T-helper 2 cell treated with Interferon-gamma antibody and Interleukin-4, amounts not matched to agents 100 ng/mL and 5 ng/mL, for 36 hours (primary cell): ENCODE results near the gene MERTK. TPM values are rescaled to one million over a fixed set of nuclear protein-coding genes. Genes with fewer than 3 reads are reported as not detected.

ENCODE experiments used
- intact Hi-C: fragments of 100-400 bp; cut with micrococcal nuclease; formaldehyde crosslinking; loops from one replicate; pipeline ENCODE4 v1.15.1; 2023
- total RNA-seq: library from RNA; stranded (reverse); gene quantifications from 2 replicates; pipeline ENCODE4 v1.2.3, GENCODE V29; 2022

Gene MERTK
- total RNA-seq, 1 donor from 2014 or later = 0.09 TPM

- intact Hi-C loops = no loop called here
Observed at GRCh38 chr2:111977240-111977639, 78.8 kb downstream of the MERTK start.

- intact Hi-C loops = no loop called here
Observed at GRCh38 chr2:111978452-111979170, 80.2 kb downstream of the MERTK start.

- intact Hi-C loops = no loop called here
Observed at GRCh38 chr2:111981666-111982065, 83.3 kb downstream of the MERTK start.

GRCh38 chr2:111982822-111983221, 84.4 kb downstream of the MERTK start:
- intact Hi-C loops = no loop called here

- intact Hi-C loops = no loop called here
Observed at GRCh38 chr2:111983478-111984212, 85.2 kb downstream of the MERTK start.

- intact Hi-C loops = no loop called here
Observed at GRCh38 chr2:111984213-111984604, 85.8 kb downstream of the MERTK start.

- intact Hi-C loops = no loop called here
Observed at GRCh38 chr2:111985514-111985913, 87.1 kb downstream of the MERTK start.

- intact Hi-C loops = no loop called here
Observed at GRCh38 chr2:111986116-111986900, 87.9 kb downstream of the MERTK start.

GRCh38 chr2:111990375-111990774, 92.0 kb downstream of the MERTK start:
- intact Hi-C loops = no loop called here

GRCh38 chr2:111990856-111991255, 92.4 kb downstream of the MERTK start:
- intact Hi-C loops = no loop called here

- intact Hi-C loops = no loop called here
Observed at GRCh38 chr2:111994042-111994441, 95.6 kb downstream of the MERTK start.

- intact Hi-C loops = no loop called here
Observed at GRCh38 chr2:111995148-111995547, 96.7 kb downstream of the MERTK start.

GRCh38 chr2:111999809-112000208, 101.4 kb downstream of the MERTK start:
- intact Hi-C loops = no loop called here

- intact Hi-C loops = no loop called here
Observed at GRCh38 chr2:112000399-112001135, 102.2 kb downstream of the MERTK start.

- intact Hi-C loops = no loop called here
Observed at GRCh38 chr2:112001136-112001715, 102.8 kb downstream of the MERTK start.

- intact Hi-C loops = no loop called here
Observed at GRCh38 chr2:112001942-112002341, 103.5 kb downstream of the MERTK start.

- intact Hi-C loops = no loop called here
Observed at GRCh38 chr2:112003576-112004252, 105.3 kb downstream of the MERTK start.

GRCh38 chr2:112004253-112004645, 105.8 kb downstream of the MERTK start:
- intact Hi-C loops = no loop called here

GRCh38 chr2:112005406-112006075, 107.1 kb downstream of the MERTK start:
- intact Hi-C loops = no loop called here

- intact Hi-C loops = no loop called here
Observed at GRCh38 chr2:112006076-112006410, 107.6 kb downstream of the MERTK start.
